HG02610 (cell line): Measurements from ENCODE around the gene NFATC2.
"Not testable (repeated sequence)": the region's sequence is repeated elsewhere in the genome, so short reads cannot be mapped to it uniquely, and the experiment has no call there.

Experiments used
- ATAC-seq: cut with Tn5 transposase; IDR thresholded peaks from one replicate; pipeline ENCODE4 v1.9.1; 2021; ENCODE audit warnings: mild to moderate bottlenecking, moderate library complexity; ENCODE audit not compliant: unreplicated experiment

The NFATC2 gene

GRCh38 chr20:51569815-51570738 lies 27.6 kb upstream of the NFATC2 start:
- ATAC-seq, result no peak

- ATAC-seq, result not testable (repeated sequence)
Measured at GRCh38 chr20:51568533-51568932, 26.0 kb upstream of the NFATC2 start.

GRCh38 chr20:51567622-51568021 lies 25.1 kb upstream of the NFATC2 start:
- no peak for ATAC-seq

- ATAC-seq, result no peak
Measured at GRCh38 chr20:51566594-51566993, 24.1 kb upstream of the NFATC2 start.

- ATAC-seq, result no peak
Measured at GRCh38 chr20:51565298-51566144, 23.0 kb upstream of the NFATC2 start.

GRCh38 chr20:51563486-51564332 lies 21.2 kb upstream of the NFATC2 start:
- no peak for ATAC-seq

- no peak for ATAC-seq
Measured at GRCh38 chr20:51563174-51563485, 20.6 kb upstream of the NFATC2 start.

GRCh38 chr20:51562332-51563173 lies 20.0 kb upstream of the NFATC2 start:
- ATAC-seq, result no peak

- ATAC-seq, result no peak
Measured at GRCh38 chr20:51562027-51562331, 19.5 kb upstream of the NFATC2 start.

- no peak for ATAC-seq
Measured at GRCh38 chr20:51560550-51561307, 18.2 kb upstream of the NFATC2 start.

GRCh38 chr20:51560042-51560441 lies 17.5 kb upstream of the NFATC2 start:
- no peak for ATAC-seq

GRCh38 chr20:51554538-51555165 lies 12.1 kb upstream of the NFATC2 start:
- no peak for ATAC-seq

- no peak for ATAC-seq
Measured at GRCh38 chr20:51553897-51554486, 11.5 kb upstream of the NFATC2 start.

- no peak for ATAC-seq
Measured at GRCh38 chr20:51551186-51551585, 8.7 kb upstream of the NFATC2 start.

- no peak for ATAC-seq
Measured at GRCh38 chr20:51549474-51549873, 7.0 kb upstream of the NFATC2 start.

GRCh38 chr20:51547951-51548350 lies 5.4 kb upstream of the NFATC2 start:
- no peak for ATAC-seq

GRCh38 chr20:51545515-51545914 lies 3.0 kb upstream of the NFATC2 start:
- ATAC-seq, result no peak

GRCh38 chr20:51543422-51543788 lies 886 bp upstream of the NFATC2 start:
- ATAC-seq, result no peak

- ATAC-seq, result no peak
Measured at GRCh38 chr20:51542033-51542570, 417 bp downstream of the NFATC2 start.
